Measurements from ENCODE around the gene ZPBP2.

- TF ChIP-seq, protein P1, sequence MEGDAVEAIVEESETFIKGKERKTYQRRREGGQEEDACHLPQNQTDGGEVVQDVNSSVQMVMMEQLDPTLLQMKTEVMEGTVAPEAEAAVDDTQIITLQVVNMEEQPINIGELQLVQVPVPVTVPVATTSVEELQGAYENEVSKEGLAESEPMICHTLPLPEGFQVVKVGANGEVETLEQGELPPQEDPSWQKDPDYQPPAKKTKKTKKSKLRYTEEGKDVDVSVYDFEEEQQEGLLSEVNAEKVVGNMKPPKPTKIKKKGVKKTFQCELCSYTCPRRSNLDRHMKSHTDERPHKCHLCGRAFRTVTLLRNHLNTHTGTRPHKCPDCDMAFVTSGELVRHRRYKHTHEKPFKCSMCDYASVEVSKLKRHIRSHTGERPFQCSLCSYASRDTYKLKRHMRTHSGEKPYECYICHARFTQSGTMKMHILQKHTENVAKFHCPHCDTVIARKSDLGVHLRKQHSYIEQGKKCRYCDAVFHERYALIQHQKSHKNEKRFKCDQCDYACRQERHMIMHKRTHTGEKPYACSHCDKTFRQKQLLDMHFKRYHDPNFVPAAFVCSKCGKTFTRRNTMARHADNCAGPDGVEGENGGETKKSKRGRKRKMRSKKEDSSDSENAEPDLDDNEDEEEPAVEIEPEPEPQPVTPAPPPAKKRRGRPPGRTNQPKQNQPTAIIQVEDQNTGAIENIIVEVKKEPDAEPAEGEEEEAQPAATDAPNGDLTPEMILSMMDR (IDR thresholded peaks at IDR 0.05; ENCODE audit: low read length): no peak
- no peak for TF ChIP-seq EZH2 (IDR thresholded peaks at IDR 0.05; ENCODE audit: borderline replicate concordance, low read length)
Measured at GRCh38 chr17:39838057-39838456, 29.9 kb upstream of the ZPBP2 start.

Measured in OCI-LY1 (cell line).